HG02970 (cell line): ENCODE data around the gene FLII.

Experiments
- ATAC-seq: cut with Tn5 transposase; IDR thresholded peaks from one replicate; pipeline ENCODE4 v1.9.1; 2021; ENCODE audit warnings: mild to moderate bottlenecking, moderate library complexity, moderate number of reproducible peaks; ENCODE audit not compliant: unreplicated experiment, low FRiP score

FLII gene

GRCh38 chr17:18246109-18246725 lies 12.3 kb downstream of the FLII start:
- ATAC-seq: no peak

DNA sequence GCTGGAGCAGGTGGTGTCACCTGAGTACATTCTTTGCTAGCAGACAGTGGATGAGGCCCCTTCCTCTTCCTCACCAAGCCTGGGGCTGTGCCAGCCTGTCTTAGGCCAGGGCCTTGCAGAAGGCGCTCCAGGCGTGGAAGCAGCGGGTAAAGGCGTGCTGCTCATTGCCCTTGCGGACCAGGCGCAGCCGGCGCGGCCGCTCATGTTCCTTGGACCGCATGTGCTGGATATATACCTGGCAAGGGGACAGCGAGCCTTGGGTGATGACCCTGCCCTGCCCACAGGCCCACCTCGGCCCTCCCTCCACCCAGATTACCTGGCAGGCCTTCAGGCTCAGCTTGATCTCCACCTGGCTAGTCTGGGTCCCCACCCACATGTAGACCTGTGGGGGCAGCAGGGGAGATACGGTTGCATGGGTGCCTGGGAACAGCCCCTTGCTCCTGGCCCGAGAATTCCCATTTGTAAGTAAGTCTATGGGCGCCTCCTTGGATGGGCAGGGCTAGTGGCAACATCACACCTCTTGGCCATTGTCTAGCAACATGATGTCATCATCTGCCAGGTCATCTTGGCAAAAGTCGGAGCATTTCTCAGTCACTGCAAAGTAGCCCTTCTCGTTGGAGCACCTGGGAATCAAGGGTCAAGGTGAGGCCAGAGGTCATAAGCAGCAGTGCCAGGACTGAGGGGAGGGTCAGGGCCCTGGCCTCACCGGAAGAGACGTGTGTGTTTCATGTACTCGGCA lies 13.3 kb downstream of the FLII start:
- no peak for ATAC-seq

- ATAC-seq: no peak
These were observed 17.2 kb downstream of the FLII start for GRCh38 chr17:18241229-18241871.

GRCh38 chr17:18240449-18240848 lies 18.1 kb downstream of the FLII start:
- ATAC-seq: no peak

DNA sequence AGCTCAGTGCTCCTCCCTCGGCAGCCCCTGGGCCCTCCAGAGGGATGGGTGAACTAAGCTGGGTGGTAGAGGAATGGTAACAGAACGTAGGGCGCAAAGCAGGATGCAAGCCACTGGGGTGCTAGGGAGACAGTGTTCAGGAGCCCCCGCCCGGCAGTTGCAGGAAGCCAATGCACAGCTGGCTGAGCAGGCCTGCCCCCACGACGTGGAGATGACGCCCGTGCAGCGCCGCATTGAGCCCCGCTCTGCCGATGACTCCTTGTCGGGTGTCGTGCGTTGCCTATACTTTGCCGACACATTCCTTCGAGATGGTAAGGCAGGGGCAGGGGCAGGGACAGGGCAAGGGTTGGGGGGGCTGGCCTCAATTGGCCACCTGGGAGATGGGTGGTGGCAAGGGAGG lies 20.2 kb downstream of the FLII start:
- ATAC-seq: no peak

DNA sequence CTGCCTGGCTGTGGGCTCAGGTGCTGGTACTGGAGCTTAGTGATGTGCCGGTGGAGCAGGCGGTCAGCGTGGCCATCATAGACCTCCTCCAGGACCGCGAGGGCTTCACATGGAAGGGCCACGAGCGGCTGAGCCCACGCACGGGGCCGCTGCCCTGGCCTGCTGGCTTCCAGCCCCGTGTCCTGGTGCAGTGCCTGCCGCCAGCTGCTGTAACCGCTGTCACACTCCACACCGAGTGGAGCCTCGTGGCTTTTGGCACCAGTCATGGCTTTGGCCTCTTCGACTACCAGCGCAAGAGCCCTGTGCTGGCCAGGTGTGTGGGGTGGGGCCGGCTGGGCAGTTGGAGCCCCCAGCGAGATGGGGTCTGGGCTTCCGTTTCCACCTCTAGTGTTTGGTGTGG lies 21.1 kb downstream of the FLII start:
- ATAC-seq: no peak

DNA sequence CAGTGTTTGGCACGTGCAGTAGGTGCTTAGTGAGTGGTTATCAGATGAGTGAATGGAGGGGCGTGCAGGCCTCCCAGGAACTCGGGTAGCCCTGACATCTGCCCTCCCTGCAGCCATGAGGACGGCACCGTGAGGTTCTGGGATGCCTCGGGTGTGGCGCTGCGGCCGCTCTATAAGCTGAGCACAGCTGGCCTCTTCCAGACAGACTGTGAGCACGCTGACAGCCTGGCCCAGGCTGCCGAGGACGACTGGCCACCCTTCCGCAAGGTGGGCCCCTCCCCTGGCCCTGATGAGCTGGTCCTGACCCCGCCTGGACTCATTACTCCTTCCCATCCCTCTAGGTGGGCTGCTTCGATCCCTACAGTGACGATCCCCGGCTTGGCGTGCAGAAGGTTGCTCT lies 22.0 kb downstream of the FLII start:
- ATAC-seq: no peak

DNA sequence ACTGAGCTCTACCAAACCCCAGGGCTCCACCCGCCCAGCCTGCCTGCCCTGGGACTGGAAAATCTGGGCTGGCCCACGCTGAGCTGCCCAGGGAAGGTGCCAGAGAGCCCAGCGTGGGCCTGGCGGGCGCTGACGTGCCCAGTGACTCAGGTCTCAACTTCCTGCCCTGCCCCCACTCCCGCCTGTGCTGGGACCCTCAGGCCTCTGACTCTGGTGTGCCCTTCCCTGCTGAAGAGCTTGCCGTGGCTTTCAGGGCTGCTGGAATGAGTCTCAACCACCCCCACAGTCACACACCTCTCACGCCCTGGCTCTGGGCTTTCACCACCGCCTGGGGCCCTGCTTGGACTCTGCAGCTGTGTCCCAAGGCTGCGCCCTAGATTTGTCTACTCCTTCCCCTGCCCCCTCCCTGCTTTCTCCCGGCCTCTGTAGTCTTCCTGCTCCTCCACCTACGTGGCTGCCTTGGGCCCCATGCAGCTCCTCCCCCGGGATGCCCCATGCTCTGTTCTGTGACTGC lies 22.7 kb downstream of the FLII start:
- ATAC-seq: no peak

DNA sequence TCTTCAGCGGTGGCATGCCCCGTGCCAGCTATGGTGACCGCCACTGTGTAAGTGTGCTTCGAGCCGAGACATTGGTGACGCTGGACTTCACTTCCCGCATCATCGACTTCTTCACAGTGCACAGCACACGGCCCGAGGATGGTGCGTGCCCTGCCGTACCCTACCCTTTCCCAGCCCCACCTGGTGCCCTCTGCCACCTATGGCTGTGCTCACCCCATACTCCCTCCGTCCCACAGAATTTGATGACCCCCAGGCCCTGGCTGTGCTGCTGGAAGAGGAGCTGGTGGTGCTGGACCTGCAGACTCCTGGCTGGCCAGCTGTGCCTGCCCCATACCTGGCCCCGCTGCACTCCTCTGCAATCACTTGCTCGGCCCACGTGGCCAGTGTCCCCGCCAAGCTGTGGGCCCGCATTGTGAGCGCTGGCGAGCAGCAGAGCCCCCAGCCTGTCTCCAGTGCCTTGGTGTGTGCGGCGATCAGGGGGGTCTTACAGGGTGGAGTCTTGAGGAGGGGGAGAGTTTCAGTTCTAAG lies 23.6 kb downstream of the FLII start:
- no peak for ATAC-seq

DNA sequence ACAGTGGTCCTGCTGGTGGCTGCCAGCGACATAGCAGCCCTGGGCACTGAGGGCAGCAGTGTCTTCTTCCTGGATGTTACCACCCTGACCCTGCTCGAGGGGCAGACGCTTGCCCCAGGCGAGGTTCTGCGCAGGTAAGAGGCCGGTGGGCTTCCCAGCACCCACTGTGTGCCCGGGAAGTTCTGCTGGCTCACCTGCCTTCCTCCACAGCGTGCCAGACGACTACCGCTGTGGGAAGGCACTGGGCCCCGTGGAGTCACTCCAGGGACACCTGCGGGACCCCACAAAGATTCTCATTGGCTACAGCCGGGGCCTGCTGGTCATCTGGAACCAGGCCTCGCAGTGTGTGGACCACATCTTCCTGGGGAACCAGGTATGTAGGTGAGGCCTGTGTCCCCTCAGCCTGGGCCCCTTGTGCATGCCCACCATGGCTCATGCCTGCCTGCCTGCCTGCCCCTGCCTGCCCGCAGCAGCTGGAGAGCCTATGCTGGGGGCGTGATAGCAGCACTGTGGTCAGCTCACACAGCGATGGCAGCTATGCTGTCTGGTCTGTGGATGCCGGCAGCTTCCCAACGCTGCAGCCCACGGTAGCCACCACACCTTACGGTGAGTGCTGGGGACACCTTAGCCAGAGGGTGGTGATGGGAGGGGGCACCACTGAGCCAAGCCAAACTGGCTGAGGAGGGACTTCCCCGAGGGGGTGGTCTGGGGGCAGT lies 24.6 kb downstream of the FLII start:
- no peak for ATAC-seq

- no peak for ATAC-seq
These were observed 27.4 kb downstream of the FLII start for GRCh38 chr17:18231164-18231563.

DNA sequence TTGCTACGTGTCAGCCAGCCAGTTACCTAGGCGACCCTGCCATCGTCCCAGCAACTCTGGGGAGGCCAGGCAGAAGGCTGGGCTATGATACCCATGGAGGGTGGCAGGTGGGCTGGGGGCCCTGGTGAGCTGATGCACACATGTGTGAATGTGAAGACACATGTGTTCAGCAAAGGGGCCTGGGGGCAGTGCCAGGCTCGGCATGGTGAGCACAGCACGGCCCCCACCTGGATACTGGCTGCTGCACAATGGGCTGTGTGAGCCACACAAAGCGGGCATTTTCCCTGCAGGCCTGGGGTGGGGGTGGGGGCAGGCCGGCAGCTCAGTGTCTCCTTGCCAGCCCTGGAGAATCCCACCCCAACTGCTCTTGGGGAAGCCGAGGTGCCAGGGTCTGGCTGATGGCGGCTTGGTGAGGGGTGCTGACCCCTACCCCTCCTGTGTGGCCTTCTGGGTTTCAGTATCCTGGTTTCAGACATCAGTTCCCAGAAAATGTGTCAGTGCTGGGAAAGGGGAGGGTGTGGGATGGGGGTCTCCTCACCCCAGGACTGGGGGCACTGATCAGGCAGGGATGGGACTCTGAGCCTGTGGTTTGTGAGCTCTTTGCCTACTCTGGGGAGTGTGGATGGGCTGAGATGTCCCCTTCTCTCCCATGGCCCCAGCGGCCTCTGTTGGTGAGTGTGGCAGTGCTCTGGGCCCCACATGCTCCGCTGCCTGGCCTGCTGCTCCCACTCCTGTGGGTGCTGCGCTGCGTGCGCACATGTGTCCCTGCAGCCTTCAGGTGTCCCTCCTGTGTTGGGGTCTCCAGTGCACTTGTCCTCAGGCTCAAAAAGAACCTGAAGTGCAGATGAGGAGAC lies 28.0 kb downstream of the FLII start:
- no peak for ATAC-seq

DNA sequence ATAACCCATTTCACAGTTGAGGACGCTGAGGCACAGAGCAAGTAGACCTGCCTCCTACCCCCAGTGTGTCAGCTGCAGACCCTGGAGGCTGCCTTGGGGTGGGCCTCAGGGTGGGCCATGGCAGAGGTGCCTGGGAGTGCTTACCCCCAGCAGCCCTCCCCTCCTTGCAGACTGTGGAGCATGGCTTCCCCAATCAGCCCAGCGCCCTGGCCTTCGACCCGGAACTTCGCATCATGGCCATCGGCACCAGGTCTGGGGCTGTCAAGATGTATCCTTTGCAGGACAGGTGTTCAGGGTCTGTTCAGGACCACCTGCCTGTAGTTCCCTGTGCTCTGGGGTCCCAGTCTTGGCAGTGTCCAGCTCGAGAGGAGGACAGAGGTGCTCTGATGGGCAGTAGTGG lies 28.8 kb downstream of the FLII start:
- no peak for ATAC-seq

DNA sequence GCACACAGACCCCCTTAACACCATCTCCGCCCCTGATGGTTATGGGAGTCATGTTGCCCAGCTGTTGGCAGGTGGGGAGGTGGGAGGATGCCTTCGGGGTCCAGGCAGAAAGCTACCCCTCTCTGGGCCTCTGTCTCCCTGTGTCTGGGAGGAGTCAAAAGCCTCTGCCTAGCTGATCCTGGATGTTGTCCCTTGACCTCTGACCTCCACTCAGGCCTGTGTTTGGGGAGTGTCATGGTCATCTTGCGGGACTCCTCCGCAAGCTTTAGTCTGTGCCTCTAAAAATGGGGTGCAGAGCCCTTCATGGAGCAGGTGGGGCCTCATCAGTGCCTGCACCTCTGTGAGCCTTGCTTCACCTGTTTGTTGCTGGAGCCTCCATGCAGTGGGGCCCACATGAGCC lies 29.3 kb downstream of the FLII start:
- no peak for ATAC-seq

DNA sequence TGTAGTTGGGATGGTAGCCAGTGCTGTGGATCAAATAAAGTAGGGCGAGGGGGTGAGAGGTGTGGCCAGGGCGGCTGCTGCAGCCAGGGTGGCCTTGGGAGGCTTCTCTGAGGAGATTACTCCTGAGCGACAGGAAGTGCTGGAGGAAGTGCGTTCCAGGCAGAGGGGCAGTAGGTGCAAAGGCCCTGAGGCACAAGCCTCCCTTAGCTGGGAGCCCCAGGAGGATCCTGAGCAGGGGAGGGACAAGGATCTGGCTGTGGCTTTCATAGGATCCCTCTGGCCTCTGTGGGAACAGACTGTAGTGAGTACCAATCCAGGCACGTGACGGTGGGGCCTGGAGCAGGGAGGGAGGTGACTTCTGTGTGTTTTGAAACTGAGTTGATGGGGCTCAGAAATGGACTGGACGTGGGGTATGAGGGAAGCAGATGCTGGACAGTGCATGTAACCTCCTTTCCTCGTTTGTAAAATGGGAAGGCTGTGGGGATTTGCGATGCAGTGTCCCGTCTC lies 30.3 kb downstream of the FLII start:
- ATAC-seq: no peak

DNA sequence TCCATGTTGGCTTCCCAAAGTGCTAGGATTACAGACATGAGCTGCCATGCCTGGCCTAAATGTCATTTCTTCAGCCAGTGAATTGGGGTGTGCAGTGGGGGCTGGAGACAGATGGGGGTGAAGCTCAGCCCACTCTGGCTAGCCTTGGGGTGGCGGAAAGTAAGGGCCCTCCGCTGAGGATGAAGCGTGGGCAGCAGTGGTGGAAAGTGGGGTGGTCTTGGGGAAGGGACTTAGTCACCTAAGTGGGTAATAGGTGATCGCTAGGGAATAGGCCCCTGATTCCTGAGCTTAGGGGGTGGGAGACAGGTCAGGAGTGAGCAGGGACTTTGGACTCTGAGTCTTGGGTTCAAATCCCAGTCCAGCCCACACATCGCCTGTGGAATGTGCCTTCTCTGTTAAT lies 30.9 kb downstream of the FLII start:
- no peak for ATAC-seq

- no peak for ATAC-seq
These were observed 32.1 kb downstream of the FLII start for GRCh38 chr17:18226284-18226945.

DNA sequence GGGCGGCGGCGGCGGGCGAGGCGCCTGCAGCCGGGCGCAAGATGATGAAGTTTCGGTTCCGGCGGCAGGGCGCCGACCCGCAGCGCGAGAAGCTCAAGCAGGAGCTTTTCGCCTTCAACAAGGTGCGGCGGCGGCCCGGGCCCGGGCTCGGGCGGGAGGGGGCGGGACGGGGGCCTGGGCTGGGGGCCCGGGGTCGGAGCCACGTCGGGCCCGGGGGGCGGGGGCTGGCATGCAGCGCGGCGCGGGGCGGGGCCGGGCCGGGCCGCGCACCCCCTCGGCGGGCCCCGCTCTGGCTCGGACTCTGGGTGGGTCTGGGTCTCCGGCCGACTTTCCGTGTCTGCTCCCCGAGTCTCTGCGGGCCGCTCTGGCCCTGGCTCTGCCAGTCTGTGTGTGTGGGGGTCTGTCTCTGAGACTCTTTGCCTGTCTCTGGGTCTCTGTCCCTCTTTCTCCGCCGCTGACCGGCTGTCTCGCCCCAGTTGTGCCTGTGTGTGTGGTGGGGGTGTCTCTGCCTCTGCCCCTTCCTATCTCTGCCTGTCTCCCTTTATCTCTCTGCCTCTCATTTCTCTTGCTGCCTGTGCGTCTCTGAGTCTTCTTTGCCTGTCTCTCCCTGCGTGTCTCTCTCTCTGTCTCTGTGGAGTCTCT lies 32.8 kb downstream of the FLII start:
- no peak for ATAC-seq
